Epidermal melanocyte (primary cell): Measurements from ENCODE around the gene CDKL1.

Source experiments
- DNase-seq: peaks from one replicate; pipeline ENCODE4 v3.0.0; 2011; ENCODE audit warnings: low spot score; ENCODE audit not compliant: insufficient read length

The CDKL1 gene

DNA sequence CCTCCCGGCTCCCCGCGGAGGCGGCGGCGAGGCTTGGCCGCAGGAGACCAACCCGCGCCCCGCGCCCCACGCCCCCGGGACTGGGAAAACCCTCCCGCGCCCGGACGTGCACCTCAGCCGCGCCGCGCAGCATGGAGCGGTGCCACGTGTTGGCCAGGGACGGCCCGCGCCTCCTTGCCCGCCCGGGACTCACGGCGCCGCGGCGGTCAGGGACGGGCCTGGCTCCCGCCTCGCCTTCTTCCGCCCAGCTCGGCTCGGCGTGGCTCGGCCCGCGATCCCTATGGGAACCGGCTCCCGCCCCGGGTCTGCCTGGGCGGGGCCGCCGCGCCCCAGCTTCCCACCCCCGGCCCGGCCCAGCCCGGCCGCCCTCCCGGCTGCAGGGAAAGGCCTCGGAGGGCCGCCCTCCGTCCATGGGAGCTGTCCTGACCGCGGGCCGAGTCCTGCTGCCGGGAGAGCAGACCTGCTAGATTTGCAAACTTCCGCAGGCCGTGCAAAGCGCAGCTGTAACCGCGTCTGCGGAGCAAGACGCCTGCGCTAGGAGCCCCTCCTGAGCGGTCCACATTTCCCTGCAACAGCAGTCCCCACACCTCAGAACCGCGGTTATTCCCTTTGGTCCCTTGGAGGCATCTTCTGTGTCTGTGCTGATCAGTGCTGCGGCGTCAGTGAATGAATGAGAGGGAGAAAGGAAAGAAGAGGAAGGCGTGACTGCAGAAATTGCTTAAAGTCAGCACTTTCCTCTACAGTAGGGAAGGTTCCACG is at the start of gene CDKL1:
Gene CDKL1 (minus strand): TSS at position 251 of the 759 bp plus-strand sequence. CDS start 1,013 bp downstream, outside the sequence.
- peak; percentile 41 for DNase-seq

GRCh38 chr14:50434528-50434927 is 37.8 kb upstream of the CDKL1 start:
- DNase-seq = no peak

- no peak for DNase-seq
These were observed 35.5 kb upstream of the CDKL1 start for GRCh38 chr14:50432131-50432530.

DNA sequence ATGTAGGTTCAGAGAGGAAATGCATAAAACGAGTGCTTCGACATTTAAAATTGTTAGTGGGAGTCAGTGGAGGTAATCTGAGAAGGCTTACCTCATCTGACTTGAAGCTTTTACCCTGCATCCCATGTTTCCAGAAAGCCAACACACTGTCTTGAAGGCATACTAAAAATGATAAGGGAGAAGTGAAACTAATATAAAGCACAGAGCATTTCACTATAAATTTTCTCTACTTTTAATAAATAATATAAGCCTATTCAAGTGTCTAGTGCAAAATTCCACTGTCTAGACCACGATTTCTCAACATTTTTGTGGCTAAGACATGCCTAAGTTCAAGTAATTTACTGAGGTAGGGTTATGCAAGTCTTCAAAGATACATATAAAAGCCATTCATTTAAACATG is 29.1 kb upstream of the CDKL1 start:
- DNase-seq = no peak

DNA sequence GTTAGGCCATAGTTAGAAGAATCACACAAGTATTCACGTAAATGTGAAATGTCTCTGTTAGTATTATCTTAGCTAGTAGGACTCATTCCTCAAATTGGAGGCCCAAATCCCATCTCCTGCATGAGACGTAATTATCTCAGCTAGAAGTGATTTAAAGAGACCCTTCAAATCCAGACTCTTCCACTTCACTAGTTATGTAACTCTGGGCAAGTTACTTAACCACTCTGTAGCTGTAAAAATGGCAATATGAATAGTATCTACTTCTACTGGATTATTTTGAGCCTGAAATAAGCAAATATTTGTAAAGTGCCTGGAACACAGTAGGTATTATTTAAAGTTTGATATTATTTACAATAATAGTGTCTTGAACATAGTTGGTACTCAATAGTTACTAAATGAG is 28.4 kb upstream of the CDKL1 start:
- no peak for DNase-seq

DNA sequence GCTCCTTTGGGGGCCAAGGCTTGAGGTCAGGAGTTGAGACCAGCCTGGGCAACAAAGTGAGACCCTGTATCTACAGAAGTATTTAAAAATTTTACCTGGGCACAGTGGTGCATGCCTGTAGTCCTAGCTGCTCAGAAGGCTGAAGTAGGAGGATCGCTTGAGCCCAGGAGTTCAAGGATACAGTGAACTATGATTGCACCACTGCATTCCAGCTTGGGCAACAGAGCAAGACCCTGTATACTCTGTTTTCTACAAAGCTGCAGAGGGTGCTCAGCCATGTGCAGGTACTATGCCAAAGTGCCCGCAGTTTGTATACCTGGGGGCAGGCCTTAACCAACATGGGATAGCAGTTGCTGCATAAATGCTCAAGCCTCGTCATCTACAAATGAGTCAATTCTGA is 26.8 kb upstream of the CDKL1 start:
- DNase-seq = no peak

DNA sequence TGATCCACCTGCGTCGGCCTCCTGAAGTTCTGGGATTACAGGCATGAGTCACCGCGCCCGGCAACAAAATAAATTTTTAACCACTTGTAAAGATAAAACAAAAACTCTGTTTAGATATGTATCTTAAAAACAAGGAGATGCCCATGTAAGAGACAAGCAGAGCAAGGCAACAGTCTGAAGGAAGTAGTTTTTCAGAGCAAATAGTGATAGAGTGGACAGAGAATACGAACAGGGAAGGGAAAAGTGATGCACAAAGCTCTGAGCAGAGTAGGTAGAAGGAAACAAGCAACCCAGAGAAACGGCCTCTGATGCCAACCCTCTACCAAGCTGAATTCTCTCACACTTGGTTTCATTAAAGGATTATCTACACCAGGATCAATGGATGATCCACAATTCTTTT is 24.8 kb upstream of the CDKL1 start:
- DNase-seq = no peak

GRCh38 chr14:50417853-50418252 is 21.2 kb upstream of the CDKL1 start:
- no peak for DNase-seq

DNA sequence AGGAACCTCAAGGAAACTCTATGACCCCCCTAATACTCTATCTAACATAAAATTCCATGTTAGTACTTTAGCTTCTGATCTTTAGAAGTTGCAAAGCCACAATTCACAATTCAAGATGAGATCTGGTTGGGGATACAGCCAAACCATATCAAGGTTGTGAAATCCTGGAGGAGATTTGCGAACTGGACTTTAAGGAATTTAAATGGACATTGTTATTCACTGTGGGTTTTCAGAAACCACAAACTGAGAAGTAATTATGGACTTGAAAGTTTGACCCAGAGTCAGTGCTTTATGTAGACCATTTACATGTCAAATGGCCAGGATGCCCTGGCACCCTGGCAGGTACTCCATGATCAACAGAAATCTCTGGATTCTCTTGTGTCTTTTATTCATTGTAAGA is 14.2 kb upstream of the CDKL1 start:
- no peak for DNase-seq

GRCh38 chr14:50410071-50410470 is 13.4 kb upstream of the CDKL1 start:
- DNase-seq = no peak

DNA sequence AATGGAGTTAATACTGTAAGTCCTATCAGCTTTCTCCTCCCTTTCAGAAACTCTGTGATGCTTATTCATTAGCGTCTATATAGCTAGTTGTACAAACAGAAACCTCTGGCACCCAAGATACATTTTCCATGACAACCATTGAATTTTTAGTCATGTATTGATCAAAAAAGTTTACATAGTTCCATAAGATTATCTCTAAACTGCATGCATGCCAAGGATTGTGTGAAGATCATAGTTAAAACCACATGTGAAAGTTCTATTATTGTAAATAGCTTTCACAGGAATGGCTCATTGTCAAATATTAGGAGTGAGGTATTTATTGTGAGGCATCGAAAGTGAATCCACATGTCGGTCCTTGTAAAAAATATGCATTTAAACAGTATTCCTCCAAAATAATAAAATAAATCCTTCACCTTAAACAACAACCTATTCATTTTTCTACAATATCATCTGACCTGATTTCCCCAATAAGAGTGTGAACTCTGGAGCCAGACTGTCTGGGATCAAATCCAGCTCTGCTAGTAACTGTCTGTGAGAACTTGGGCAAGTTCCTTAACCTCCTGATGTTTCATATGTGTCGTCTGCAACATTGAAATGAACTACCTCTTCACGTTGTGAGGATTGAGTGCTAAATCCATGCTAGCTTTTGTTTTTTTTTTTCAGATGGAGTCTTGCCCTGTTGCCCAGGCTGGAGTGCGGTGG is 10.6 kb upstream of the CDKL1 start:
- DNase-seq = no peak

DNA sequence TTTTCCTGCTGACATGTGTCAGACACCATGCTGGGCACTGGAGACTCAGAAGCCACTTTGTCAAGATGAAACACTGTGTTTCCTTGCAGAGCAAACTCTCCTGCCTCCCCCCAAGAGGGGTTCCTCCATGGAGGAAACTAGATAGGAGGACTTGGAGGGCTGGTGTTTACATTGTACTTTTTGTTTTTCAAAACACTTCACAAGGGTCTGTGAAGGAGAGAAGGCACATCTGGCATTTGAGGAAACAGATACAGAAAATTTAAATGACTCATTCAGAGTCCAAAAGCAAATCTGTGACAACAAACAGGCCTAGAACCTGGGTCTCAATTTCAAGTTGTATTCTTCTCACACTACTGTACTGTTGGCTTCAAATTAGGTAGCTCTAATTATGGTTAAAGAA is 6.7 kb upstream of the CDKL1 start:
- DNase-seq = no peak

- DNase-seq = no peak
These were observed 6.3 kb upstream of the CDKL1 start for GRCh38 chr14:50402965-50403364.

DNA sequence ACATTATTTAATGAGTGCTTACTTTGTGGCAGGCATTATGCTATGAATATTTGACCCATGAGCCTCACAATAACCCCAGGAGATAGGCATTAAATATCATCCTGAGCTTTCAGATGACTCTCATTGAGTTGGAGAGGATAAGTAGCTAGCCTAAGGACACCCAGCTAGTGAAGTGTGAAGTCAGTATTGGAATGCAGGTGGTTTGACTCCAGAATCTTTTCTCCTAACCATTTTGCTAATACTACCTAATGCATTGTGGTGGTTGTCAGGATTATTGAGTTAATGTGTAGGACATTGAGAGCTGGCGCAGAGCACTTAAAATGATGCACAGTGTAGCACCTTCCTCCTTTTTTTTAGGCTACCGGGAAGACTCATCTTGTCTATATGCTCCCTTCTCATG is 3.8 kb upstream of the CDKL1 start:
- no peak for DNase-seq

DNA sequence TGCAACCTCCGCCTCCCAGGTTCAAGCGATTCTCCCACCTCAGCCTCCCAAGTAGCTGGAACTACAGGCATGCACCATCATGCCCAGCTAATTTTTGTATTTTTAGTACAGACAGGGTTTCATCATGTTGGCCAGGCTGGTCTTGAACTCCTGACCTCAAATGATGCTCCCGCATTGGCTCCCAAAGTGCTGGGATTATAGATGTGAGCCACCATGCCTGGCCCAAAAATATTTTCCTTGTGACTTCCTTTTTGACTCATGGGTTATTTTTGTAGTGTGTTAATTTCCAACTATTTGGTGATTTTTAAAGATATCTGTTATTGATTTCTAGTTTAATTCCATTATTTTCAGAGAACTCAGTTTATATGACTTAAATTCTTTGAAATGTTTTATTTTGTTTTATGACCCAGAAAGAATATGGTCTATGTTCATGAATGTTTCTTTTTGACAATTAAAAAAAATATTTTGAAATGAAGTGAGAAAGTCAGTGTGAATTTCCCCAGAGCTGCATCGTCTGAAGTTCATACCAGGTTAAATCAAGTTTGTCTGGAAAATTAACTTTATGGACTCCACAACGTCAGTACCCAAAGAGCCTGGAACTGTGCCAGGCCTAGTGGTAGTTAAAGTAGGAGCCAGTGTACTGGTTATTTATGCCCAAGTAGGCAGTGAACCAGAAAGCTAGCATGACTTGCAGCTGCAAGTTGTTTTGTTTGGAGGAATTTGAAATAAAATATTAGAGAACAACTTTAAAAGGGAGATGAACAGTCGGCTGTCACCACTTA is 2.8 kb upstream of the CDKL1 start:
- DNase-seq = no peak

DNA sequence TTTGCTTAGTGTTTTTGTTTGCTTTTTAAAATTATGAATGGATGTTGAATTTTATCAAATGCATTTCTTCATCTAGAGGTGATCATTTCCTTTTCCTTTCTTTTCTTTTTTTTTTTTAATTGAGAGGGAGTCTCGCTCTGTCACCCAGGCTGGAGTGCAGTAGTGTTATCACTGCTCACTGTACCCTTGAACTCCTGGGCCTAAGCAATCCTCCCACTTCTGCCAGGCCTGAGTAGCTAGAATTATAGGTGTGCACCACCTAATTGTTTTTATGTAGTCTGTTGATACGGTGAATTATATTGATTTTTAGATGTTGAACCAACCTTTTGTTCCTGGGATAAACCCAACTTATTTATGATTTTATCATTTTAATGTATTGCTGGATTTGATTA is 1.5 kb upstream of the CDKL1 start:
- DNase-seq = no peak

DNA sequence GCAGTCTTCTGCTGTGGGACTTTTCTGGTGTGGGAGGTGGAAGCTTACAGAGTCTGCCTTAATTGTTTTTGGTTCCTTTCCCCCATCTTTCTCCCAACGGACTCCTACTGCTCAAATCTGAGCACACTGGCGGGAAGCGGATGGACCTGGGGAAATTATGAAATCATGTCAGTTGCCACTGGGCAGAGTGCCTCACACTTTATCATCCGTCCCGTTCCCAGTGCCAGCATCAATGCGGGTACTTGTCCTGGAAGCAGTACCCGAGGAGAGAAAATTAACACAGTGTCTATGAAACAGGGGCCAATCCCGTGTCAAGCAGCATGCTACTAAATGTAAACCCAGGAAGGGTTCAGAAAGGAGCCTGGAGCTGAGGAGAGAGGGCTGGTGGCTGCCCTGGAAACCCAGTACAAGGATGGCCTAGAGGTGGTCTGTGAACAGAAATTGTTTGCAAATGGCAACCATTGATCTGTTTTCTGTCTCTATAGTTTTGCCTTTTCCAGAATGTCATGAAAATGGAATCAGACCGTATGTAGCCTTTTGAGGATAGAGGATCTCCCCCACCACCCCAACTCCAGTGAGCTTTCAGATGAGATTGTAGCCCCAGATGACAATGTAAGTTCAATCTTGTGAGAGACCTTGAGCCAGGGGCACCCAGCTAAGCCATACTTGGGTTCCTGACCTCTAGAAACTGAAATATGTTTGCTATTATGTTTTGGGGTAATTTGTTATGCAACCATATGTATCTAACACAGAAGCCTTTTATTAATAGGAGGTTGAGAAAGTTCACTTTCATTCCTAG is 908 bp upstream of the CDKL1 start:
- DNase-seq = peak; percentile 23

DNA sequence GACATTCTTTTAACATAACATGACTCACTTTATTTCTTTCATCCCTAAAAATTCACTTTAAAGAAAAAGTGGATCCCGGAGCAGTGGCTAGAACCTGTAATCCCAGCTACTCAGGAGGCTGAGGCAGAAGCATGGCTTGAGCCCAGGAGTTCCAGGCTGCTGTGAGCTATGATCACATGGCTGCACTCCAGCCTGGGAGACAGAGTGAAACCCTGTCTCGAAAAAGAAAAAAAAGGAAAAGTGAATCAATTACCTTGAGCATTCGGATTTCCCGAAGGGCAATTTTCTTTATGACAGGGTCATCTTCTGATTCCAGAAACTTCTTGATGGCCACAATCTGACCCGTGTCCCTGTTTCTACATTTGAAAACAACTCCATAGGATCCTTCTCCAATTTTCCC is 1.2 kb downstream of the CDKL1 start:
- DNase-seq = no peak

- no peak for DNase-seq
These were observed 2.0 kb downstream of the CDKL1 start for GRCh38 chr14:50394713-50395112.

- DNase-seq = no peak
These were observed 6.8 kb downstream of the CDKL1 start for GRCh38 chr14:50389668-50390441.
